Fibroblast of lung (primary cell): ENCODE results near the gene UBE2D2. TPM values are rescaled to one million over a fixed set of nuclear protein-coding genes. Genes with fewer than 3 reads are reported as not detected.

Source experiments
- DNase-seq, 2 donors: peaks; one replicate each; pipeline versions ENCODE4 v3.0.0 to v3.0.0-alpha.2; 2010; ENCODE audit warnings: low read depth in 2 of 2
- H2AFZ ChIP-seq: 2 replicates; pipeline ENCODE4 v1.5.1; 2012; ENCODE audit warnings: low read length, control low read depth, inconsistent platforms
- H3K27ac ChIP-seq: 2 replicates; pipeline ENCODE4 v1.5.1; 2011; ENCODE audit warnings: low read length, control low read depth; ENCODE audit not compliant: insufficient read depth
- H3K27me3 ChIP-seq: 2 replicates; pipeline ENCODE4 v1.5.1; 2011; ENCODE audit warnings: mild to moderate bottlenecking, low read length; ENCODE audit not compliant: control insufficient read depth, insufficient read depth
- H3K36me3 ChIP-seq: 2 replicates; pipeline ENCODE4 v1.5.1; 2011; ENCODE audit warnings: low read length; ENCODE audit not compliant: control insufficient read depth, insufficient read depth
- H3K4me1 ChIP-seq: 2 replicates; pipeline ENCODE4 v1.5.1; 2011; ENCODE audit warnings: low read length; ENCODE audit not compliant: control insufficient read depth, insufficient read depth; ENCODE audit errors: extremely low read depth
- H3K4me2 ChIP-seq: 2 replicates; pipeline ENCODE4 v1.5.1; 2011; ENCODE audit warnings: low read length, control low read depth; ENCODE audit not compliant: insufficient read depth; ENCODE audit errors: extremely low read depth
- H3K4me3 ChIP-seq, 4 experiments: fragments of 200-600 bp in 1 of 4; sonication (generic) in 1 of 4; replicated peaks in 1 of 4; 2 replicates each; pipeline ENCODE4 v1.5.1; 2011 to 2016; ENCODE audit warnings: low read length in 4 of 4, low read depth in 3 of 4, mild to moderate bottlenecking in 3 of 4, control low read depth in 2 of 4, inconsistent platforms in 1 of 4, mixed read lengths in 1 of 4; ENCODE audit not compliant: insufficient read depth in 1 of 4; ENCODE audit errors: control extremely low read depth in 1 of 4
- H3K79me2 ChIP-seq: 2 replicates; pipeline ENCODE4 v1.5.1; 2012; ENCODE audit warnings: mild to moderate bottlenecking, low read length, inconsistent platforms; ENCODE audit not compliant: control insufficient read depth, insufficient read depth
- H3K9ac ChIP-seq: 2 replicates; pipeline ENCODE4 v1.5.1; 2011; ENCODE audit warnings: mild to moderate bottlenecking, low read length, control low read depth; ENCODE audit not compliant: insufficient read depth
- H3K9me3 ChIP-seq: 2 replicates; pipeline ENCODE4 v1.5.1; 2012; ENCODE audit warnings: low read depth, low read length; ENCODE audit not compliant: control insufficient read depth, insufficient read depth
- H4K20me1 ChIP-seq: 2 replicates; pipeline ENCODE4 v1.5.1; 2011; ENCODE audit warnings: low read length; ENCODE audit not compliant: control insufficient read depth, insufficient read depth; ENCODE audit errors: extremely low read depth
- CTCF ChIP-seq, 2 donors: IDR thresholded peaks in 1 of 2; conservative IDR thresholded peaks in 1 of 2; 1 replicate in 1 of 2; 2 replicates in 1 of 2; pipeline ENCODE4 v1.5.1; 2011 to 2012; ENCODE audit warnings: low read length in 2 of 2, control low read depth in 1 of 2, inconsistent platforms in 1 of 2, low read depth in 1 of 2, mild to moderate bottlenecking in 1 of 2
- EZH2 ChIP-seq: IDR thresholded peaks from 2 replicates; pipeline ENCODE4 v1.5.1; 2012; ENCODE audit warnings: low read length, control low read depth, mild to moderate bottlenecking; ENCODE audit errors: missing control alignments
- polyA plus RNA-seq, 2 donors: library from polyadenylated mRNA; depleted of rRNA in 1 of 2; stranded (reverse) in 1 of 2; unstranded in 1 of 2; fragments of >200 nt; gene quantifications; 2 replicates each; pipeline ENCODE4 v1.2.1, GENCODE V29; 2011 to 2012; ENCODE audit warnings: missing spikeins in 1 of 2
- total RNA-seq: library from RNA; depleted of rRNA; stranded (reverse); fragments of >200 nt; gene quantifications from 2 replicates; pipeline ENCODE4 v1.2.1, GENCODE V29; 2014

UBE2D2 gene
- total and polyA plus RNA-seq, 2 donors (not counting 1 experiment from before 2014, with no cell fraction given), result 56.5 to 62.9 TPM

- H3K4me2 ChIP-seq, result peak overlapping the region; percentile 40
- peak overlapping the region in 2 of 4 experiments; percentile 24 to 75 for H3K4me3 ChIP-seq
- H3K4me1 ChIP-seq, result peaks cover 10% of the 10 kb centered on the region
- H3K9me3 ChIP-seq, result no peaks in the 10 kb centered on the region
- no peak for DNase-seq
- no peak overlapping the region for H2AFZ ChIP-seq
- TF ChIP-seq CTCF (conservative IDR thresholded peaks at IDR 0.05 in 1 of 2, IDR thresholded peaks at IDR 0.05 in 1 of 2; ENCODE audit: low read depth in 1 of 2, low read length in 2 of 2), result no peak
- no peak for TF ChIP-seq EZH2
- no peaks in the 10 kb centered on the region for H3K36me3 ChIP-seq
- no peak overlapping the region for H3K9ac ChIP-seq
- H4K20me1 ChIP-seq, result no peaks in the 10 kb centered on the region
- H3K79me2 ChIP-seq, result peaks cover 7% of the 10 kb centered on the region
- peaks cover 11% of the 10 kb centered on the region for H3K27me3 ChIP-seq
- H3K27ac ChIP-seq, result no peak overlapping the region
Measured at GRCh38 chr5:139647506-139648204, 86.5 kb downstream of the UBE2D2 start.

GRCh38 chr5:139648205-139649081 is 87.3 kb downstream of the UBE2D2 start, which contains the start of gene CXXC5:
Gene CXXC5 (plus strand): TSS chr5:139648349. CDS start chr5:139680524, 32,175 bp downstream.
- H3K4me1 ChIP-seq, result peaks cover 15% of the 10 kb centered on the region
- no peaks in the 10 kb centered on the region for H3K36me3 ChIP-seq
- peaks cover 11% of the 10 kb centered on the region for H3K27me3 ChIP-seq
- H3K9me3 ChIP-seq, result no peaks in the 10 kb centered on the region
- peak; percentile 86 to 93 for DNase-seq
- H3K79me2 ChIP-seq, result peaks cover 12% of the 10 kb centered on the region
- no peak within 1 kb of the TSS for H2AFZ ChIP-seq
- H3K27ac ChIP-seq, result no peak within 1 kb of the TSS
- TF ChIP-seq CTCF (conservative IDR thresholded peaks at IDR 0.05 in 1 of 2, IDR thresholded peaks at IDR 0.05 in 1 of 2; ENCODE audit: low read depth in 1 of 2, low read length in 2 of 2), result no peak
- no peak for TF ChIP-seq EZH2
- H3K4me3 ChIP-seq, result peak within 1 kb of the TSS; percentile 66 to 75 (median 70)
- peak within 1 kb of the TSS; percentile 75 for H3K4me2 ChIP-seq
- H3K9ac ChIP-seq, result peak within 1 kb of the TSS; percentile 65
- no peaks in the 10 kb centered on the region for H4K20me1 ChIP-seq
